LHCN-M2 (cell line): ENCODE data around the gene LARP4B. TPM values are rescaled to one million over a fixed set of nuclear protein-coding genes. Genes with fewer than 3 reads are reported as not detected.
"Not testable (repeated sequence)": the region's sequence is repeated elsewhere in the genome, so short reads cannot be mapped to it uniquely, and the experiment has no call there.

Experiments used
- DNase-seq: peaks from one replicate; pipeline ENCODE4 v3.0.0-alpha.2; 2012; ENCODE audit warnings: low read depth
- total RNA-seq: library from RNA; depleted of rRNA; stranded (reverse); fragments of >200 nt; gene quantifications from 2 replicates; pipeline ENCODE4 v1.2.3, GENCODE V29; 2014

Gene LARP4B
- total RNA-seq, 1 experiment from 2014 or later = 32.6 TPM

DNA sequence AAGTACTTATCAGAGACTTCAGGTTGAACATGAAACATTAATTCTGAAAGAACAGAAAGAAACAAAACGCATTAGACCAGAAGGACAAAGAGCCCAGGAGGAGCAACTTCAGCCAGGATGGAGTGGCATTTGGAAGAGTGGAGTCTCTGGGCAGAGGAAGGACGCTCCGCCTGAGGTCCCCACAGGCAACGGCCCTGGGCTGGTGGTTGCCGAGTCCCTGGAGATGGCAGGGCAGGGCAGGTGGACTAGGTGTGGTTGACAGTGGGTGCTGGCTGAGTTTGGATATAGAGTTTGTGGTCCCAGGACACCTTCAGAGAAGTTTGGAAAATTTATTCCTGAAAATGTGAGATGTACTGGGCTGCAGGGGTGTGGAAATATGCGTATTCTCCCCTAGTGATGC is 27.4 kb upstream of the LARP4B start:
- DNase-seq = no peak

DNA sequence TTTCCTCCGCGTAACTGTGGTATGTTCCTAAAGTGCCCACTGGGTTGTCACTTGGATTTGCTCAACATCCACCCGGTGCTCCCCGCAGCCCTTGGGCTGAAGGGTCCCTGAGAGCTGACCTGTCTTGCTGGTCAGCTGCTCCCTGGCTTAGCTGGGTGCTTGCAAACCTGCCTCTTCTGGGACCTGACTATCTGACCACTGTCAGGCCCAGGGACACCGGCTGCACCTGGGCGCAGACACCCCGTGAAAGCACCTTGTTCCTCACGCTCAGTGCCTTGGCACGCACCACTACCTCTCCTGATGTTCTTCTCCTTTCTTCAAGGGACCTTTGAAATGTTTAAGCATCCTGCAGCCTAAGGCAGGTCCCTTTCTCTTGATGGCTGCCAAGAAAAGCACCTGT is 26.6 kb upstream of the LARP4B start:
- no peak for DNase-seq

DNA sequence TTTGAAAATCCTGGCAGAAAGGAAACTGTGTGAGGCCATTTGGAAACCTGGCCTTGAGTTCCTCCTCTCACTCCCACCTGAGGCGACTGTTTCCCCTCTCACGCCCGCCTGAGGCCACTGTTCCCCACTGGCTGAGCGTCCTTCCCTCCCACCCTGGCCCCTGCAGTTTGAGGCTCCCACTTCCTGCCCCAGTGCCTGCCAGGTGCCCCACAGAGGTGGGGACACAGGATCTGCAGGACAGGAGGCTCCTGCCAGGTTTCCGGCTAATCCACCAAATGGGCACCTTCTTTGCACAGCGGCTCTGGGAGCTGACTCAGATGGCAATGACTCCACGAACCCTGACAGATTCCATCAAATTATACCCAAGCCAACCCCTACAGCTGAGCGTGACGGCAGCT is 24.3 kb upstream of the LARP4B start:
- no peak for DNase-seq

DNA sequence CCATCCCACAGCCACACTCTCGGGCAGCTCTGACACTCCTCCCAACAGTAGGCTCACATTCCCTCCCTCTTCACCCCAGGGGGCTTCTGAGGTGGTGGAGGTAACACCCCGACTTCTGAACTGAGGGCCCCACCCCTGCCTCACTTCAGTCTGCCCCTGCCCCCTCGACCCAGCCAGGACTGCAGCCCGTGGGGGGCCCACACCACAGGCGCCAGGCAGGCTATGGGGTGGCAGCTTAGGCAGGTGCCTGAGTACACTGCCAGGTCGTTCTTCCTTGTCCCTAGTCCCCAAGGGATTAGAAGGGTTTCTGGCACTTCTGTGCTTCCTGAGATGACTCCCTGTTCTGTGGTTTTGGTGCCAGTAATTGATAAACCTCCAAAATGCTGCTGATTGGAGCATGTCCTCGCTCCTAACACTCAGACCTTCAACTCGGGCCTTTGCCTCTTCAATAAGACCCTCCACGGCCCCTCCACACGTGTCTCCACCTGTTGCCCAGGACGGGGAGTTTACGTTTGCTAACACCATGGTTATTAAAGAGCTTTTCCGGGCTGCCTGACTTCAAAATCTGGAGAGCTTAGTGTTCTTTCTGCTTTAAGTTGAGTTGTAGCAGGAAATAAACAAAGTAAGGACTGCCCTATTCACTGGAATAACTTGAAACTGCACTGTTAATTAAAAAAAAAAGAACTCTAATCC is 23.8 kb upstream of the LARP4B start:
- DNase-seq = no peak

DNA sequence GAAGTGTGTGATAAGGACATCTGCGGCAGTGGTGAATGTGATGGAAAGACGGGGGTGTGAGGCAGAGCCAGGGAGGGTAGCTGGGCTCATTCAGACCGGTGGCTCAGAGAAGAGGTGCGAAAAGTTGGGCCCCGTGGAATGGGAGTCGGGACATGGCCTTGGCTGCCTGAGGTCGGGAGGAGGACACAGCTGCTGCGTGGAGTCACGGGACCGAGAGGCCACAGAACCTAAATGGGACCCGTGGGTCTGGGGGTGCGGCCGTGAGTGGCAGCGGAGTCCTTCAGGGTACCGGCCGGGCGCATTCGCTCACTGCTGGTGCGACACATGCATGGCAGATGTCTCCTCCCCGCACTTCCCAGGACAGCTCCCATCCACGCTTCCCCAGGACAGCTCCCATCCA is 22.9 kb upstream of the LARP4B start:
- no peak for DNase-seq

DNA sequence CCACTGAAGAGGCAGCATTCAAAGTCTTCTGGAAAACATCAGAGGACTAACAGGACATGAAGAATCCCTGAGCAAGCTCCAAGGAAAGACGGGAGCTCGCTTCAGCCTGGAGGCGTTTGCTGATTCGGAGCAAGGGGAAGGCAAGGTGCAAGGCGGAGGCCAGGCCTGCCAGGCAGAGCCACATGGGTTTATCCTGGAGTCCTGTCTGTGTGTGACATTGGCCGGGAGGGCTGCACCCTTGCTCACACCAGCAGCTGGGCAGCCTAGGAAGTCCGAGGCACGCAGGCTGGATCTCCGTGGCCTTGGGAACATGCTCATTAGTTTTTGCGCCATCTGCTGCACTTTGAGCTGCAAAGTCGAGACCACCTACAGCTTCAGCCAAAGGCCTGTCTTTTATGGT is 22.3 kb upstream of the LARP4B start:
- no peak for DNase-seq

DNA sequence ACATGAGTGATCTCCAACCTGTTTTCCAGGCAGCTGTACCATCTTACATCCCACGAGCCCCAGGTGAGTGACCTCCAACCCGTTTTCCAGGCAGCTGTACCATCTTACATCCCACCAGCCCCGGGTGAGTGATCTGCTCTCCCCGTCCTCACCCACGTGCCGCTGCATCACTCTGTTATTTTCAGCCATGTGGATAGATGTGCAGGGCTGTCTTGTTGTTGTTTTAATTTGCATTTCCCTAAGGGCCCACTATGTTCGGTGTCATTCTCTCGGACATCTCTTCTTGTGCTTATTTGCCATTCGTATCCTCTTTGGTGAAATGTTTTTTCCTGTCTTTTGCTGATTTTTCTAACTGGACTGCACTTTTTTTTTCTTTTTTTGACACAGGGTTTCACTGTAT is 17.9 kb upstream of the LARP4B start:
- no peak for DNase-seq

DNA sequence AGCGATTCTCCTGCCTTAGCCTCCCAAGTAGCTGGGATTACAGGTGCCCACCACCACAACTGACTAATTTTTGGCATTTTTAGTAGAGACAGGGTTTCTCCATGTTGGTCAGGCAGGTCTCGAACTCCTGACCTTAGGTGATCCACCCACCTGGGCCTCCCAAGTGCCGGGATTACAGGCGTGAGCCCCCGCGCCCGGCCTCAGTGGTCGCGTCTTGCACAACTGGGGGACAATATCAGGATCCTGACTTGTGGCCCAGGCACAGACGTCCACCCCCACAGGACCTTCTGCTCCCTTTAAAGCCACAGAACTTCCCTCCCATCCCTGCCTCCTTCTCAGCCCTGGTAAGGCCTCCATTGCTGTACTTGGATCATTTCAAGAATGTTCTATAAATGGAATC is 16.8 kb upstream of the LARP4B start:
- DNase-seq = no peak

DNA sequence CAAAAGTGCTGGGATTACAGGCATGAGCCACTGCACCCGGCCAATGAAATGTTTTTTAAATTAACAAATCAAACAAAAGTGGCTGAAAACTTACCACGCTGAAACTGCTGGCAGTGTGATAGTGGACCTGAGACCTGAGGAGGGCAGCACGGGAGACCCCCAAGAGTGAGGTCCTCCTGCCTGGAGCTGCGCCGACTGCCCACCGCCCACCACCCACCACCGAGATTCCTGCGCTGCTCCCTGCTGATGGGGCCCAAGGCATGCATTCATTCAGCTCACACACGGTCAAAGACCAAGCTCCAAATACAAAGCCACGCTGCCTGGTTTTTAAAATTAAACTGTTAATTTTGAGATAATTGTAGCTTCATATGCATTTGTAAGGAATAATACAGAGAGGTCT is 16.4 kb upstream of the LARP4B start:
- no peak for DNase-seq

DNA sequence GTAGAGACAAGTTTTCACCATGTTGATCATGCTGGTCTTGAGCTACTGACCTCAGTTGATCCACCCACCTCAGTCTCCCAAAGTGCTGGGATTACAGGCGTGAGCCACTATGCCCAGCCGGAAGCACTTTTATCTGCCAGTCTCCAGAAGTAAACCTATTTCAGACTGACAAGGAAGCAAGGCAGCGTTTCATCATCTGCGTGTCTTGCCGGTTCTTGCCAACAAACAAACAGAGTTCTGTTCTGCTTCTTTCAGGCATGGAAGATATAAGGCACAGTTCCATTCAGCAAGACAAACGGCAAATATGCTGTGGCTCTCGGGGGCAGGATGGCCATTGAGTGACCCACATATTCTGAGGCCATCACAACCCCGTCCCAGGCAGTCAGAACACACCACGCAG is 15.5 kb upstream of the LARP4B start:
- no peak for DNase-seq

DNA sequence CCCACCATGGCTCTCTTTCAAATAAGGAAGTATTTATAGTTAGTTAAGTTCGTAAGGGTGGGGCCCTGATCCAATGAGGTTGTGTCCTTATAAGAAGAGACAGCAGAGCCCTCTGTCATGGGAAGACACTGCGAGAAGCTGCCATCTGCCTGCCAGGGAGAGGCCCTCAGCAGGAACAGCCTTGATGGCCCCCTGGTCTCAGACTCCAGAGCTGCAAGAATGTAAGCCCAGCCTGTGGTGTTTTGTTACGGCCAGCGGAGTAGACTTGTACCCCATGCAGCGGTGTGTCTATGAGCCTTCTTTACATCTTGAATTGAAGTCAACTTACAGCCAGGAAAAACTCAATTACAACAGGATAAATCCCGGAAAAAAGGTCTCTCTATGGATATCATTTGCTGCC is 14.3 kb upstream of the LARP4B start:
- no peak for DNase-seq

DNA sequence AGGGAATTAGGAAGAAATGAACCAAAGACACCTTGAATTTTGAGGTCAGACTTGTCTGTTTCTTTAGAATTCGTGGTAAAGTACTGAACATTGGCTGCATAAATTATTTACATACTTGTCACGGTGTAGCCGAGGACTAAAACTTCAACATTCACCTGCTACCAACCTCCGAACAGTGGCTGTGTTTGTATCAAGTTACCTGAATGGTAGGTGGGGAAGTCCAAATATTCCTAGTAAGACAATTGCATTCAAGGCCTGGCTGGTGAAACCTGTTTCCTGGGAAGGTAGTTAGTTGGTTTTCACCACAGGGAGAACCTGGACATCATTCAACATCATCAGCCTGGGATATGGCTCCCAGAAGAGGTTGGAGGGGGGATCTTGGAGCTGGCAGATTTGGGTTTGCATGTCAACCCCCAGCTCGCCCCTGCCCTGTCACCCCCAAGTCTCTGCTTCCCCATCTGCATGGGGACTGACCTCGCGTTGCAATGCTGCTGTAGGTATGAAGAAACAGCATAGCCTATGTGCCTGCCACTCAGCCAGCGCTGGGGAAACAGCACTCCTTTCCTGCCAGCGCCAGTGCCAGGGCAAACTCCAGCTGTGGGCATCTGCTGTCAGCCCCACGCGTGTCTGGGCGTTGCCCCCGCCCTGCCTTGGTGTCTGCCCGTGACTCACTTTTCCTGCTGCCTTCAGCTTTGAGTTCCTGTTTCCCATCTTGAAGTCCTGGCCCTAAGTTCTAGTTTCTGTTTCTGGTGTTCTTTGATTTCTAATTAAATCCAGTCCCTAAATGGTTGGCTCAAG is 12.7 kb upstream of the LARP4B start:
- peak; percentile 49 for DNase-seq

DNA sequence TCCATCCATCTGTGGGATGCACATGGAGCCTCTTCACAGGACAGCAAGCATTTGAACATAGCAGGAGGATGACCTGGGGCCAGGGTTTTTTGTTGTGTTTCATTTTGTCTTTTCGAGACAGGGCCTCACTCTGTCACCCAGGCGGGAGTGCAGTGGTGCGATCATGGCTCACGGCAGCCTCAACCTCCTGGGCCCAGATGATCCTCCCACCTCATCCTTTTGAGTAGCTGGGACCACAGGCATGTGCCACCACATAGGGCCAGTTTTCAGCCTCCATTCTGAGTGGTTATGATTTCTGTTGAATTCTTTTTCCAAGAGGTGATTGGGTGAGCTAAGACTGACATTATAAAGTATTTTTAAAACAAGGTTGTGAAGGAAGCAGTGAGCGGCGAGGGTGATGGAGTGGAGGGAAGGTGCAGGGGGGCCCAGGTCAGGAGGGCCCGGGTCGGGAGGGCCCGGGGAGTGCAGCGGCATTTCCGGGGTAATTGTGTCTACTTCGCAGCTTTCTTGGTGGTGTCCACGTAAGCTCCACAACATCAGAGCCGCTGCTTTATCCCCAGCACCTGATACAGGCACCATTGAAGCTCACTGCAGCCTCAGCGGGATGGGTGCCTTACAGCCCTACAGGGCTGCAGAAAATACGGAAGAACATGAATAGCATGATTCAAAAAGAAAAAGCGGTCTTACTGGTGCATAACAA is 12.0 kb upstream of the LARP4B start:
- DNase-seq = no peak

DNA sequence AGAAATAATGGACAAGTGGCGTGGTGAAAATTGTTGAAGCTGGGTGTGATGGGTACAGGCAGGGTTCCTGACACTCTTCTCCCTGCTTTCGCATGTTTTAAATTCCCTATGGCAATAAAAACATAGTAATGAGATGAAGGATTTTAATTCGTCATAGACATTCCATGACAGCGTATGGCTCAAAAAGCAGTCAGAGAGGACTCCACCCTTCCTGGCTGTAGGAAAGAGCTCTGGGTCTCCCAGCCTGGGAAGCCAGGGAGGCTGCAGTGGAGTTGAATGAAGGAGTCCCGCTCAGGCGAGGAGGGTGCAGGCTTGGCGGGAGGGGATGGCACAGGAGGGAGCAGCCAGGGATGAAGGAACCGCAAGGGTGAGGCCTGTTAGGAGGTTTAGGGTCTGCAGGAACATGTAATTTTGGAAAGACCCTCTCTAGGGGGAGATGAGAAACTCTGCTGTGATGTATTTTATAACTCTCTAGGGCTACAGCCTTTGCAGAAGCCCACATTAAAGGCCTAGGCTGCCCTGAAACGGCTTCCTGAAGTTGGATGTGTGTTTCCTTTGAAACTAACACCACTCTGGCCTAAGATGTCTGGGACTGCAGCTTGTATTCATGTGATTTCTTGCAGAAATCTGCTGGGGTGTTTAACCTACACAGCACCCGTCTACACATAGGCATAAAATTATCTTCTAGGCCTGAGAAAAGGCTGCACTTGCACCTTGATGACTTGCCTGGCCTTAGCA is 7.6 kb upstream of the LARP4B start:
- no peak for DNase-seq

DNA sequence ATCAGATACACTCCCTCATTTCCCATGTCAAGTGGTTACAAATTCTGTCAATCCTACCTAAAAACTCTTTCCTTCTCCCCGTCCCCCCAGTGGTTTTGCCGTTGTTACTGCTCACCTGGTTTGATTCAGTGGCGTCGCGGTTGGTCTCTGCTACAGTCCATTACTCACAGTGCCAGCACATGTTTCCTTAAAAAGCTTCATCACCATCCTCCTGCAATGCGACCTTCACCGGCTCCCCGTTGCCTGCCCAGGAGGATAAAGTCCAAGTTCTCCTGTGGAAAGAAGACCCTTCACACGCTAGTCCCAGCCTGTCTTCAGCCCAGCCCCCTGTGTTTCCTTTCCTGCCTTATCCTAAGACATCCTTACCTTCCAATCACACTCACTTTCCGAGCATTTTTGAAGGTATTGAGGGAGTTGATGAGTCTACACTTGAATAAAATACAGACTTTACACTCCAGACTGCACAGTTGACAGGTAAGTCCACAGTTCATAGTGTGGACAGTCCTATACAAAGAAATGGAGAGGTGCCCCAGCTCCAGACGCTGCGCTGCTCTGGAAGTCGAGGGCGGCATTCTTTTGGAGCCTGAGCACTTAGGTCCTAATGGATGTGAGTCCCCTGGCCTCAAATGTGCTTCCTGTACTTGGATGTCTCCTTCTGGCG is 3.4 kb upstream of the LARP4B start:
- DNase-seq = no peak

DNA sequence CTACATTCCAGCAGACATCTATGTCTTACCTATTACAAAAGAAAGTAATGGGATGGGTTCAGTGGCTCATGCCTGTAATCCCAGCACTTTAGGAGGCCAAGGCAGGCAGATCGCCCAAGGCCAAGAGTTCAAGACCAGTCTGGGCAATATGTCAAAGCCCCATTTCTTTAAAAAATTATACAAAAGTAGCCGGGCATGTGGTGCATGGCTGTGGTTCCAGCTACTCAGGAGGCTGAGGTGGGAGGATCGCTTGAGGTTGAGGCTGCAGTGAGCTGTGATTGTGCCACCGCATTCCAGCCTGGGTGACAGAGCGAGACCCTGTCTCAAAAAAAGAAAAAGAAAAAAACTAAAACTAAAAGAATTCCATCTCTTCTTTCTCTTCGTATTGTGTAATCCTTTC is 2.7 kb upstream of the LARP4B start:
- not testable (repeated sequence) for DNase-seq

DNA sequence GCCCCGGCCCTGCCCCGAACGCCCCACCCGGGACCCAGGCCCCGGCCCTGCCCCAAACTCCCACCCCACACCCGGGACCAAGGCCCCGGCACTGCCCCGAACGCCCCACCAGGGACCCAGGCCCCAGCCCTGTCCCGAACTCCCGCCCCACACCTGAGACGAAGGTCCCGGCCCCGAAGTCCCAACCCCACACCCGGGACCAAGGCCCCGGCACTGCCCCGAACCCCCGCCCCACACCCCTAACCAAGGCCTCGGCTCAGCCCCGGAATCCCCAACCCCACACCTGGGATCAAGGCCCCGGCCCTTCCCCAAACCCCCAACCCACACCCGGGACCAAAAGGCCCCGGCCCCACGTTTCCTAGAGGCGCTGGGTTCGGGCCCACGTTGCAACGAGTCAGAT is 1.1 kb upstream of the LARP4B start:
- DNase-seq = no peak

DNA sequence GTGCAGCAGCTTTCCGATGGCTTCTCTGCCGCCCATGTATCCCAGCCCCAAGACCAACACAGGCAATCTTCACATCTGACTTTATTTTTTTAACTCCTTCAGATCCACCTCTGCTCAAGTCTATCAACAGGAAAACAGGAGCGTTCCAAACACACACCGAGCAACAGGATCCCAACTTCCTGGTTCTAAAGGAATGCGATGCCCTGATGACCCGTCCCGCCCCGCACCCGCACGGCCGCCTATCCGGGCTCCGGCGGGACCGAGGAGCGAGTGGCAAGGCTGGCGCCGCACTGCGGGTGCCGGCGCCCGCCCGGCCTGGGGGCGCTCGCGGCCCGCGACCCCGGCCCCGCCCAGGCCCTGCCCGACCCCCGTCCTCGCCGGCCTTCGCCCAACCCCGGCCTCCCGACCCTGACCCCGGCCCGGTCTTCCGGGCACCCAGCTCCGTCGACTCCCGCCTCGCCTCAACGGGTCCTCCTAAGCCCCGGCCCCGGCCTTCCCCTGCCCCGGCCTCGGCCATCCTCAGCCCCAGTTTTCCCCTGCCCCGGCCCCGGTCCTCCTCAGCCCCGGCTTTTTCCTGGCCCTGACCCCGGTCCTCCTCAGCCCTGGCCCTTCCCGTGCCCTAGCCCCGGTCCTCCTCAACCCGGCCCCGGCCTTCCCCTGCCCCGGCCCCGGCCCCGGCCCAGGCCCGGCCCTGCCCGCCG is 730 bp downstream of the LARP4B start:
- DNase-seq = peak; percentile 32

DNA sequence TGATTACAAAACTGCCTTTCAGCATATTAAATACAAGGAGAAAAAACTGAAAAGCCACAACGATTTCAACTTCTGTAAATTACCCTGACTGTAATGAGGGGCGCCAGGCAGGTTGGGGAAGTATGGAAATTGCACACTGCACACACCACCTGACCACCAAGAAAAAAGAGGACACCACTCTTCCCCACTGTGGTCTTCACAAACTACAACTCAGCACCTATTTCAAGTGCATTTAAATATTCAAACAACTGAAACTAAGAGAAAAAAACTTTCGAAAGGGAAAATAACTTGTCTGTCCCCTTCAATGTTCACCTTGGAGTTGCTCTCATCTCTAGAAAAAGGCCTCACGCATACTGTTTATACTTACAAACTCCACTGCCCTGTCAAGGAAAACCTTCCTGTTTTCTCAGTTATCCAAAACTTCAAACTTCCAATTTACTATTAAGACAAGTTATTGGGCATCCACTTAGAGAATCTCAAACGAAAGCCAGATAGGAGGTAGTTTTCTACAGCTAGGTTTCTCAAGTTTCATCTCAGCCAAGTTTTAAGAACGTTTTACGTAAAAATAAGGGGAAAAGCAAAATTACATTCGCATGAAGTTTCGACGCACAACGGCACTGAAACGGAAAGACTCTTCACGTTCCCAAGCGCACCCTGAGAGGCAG is 1.4 kb downstream of the LARP4B start:
- DNase-seq = no peak

DNA sequence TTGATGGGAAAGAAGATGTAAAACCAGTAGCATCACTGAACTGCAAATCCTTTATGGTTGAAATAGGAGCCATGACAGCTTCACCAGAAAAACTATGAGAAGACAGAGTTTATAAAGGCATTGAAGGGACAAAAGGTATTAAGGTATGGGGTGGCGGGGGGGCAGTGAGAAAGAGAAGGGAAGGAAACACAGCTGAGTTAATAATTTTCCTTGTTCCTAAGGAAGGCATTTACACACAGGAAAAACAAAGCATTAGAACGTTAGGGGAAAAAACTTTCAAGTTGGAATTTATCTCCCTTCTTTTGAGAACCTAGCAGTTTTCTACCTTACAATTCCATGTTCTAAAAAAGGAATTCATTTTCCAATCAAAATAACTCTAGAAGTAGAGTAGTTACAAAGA is 4.4 kb downstream of the LARP4B start:
- DNase-seq = no peak
